NCI-H446 (cell line): ENCODE data around the gene FNDC3B.

Experiments
- DNase-seq, 2 experiments: peaks; one replicate each; lab custom pipeline; 2025; lab: John Stamatoyannopoulos, UW

FNDC3B gene

DNA sequence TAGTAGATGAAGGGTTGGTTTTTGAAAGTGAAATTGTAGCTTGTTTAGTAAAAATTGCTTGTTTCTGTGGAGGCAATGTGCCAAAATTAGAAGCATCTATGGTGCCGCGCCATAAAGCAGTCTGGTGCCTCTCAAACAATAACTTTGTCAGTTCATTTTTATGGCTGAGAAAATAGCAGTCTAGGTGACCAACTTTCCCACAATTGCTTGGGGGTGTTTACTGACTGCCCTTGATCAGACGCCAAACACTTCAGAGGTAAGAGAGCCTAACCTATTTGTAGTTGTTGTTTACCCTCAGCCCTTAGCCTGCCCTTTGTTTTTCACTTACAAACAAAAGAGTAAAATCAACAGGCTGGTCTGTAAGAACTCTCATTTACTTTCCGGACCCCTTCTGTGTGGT, 174.5 kb downstream of the FNDC3B start:
- DNase-seq: no peak

DNA sequence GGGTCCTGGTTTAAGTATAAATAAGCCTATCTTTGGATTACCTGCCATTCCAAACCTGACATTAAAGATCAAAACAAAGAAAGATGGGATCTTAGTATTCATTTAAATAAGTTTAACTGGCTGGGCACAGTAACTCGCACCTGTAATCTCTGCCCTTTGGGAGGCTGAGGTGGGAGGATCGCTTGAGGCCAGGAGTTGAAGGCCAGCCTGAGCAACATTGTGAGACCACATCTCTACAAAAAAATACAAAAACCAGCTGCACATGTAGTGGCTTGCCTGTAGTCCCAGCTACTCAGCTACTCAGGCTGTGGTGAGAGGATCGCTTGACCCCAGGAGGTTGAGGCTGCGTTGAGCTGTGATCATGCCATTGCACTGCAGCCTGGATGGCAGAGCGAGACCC, 176.9 kb downstream of the FNDC3B start:
- no peak for DNase-seq

DNA sequence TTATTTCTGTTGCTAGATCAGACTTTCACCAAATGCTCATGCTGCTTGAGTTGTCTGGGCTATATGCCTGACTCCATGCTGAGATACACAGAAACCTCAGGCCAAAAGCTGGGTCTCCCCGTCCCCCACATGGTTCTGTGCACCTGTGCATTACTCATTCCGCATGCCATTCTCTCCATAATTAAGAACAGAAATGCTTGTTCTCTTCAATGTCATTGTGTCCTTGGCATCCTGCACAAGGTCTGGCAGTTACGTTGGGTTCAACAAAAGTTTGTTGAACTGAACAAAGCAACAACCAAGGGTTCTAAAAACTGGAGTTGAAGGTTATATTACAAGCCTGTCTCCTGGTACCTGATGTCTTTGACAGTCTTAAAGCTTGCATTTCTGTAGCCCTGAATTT, 177.5 kb downstream of the FNDC3B start:
- DNase-seq: peak in 1 of 2 experiments; percentile 40

DNA sequence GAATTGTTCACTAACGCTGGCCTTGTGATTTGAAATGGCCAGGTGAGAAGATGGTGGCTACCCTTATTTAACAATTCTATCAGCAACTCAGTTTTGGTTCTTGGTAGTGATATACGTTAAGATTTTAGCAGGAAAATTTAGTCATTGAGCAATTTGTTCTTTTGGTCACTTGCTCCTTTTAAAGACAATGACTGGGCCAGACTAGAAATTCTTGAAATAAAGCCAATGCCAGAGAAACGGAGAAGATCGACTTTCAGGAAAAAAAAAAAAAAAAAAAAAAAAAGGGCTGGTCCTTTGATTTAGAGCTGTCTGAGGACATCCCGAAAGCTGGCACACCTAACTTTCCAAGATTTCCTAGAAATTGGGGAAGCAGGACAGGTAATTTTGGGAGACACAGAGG, 178.5 kb downstream of the FNDC3B start:
- DNase-seq: peak in 1 of 2 experiments; percentile 41

DNA sequence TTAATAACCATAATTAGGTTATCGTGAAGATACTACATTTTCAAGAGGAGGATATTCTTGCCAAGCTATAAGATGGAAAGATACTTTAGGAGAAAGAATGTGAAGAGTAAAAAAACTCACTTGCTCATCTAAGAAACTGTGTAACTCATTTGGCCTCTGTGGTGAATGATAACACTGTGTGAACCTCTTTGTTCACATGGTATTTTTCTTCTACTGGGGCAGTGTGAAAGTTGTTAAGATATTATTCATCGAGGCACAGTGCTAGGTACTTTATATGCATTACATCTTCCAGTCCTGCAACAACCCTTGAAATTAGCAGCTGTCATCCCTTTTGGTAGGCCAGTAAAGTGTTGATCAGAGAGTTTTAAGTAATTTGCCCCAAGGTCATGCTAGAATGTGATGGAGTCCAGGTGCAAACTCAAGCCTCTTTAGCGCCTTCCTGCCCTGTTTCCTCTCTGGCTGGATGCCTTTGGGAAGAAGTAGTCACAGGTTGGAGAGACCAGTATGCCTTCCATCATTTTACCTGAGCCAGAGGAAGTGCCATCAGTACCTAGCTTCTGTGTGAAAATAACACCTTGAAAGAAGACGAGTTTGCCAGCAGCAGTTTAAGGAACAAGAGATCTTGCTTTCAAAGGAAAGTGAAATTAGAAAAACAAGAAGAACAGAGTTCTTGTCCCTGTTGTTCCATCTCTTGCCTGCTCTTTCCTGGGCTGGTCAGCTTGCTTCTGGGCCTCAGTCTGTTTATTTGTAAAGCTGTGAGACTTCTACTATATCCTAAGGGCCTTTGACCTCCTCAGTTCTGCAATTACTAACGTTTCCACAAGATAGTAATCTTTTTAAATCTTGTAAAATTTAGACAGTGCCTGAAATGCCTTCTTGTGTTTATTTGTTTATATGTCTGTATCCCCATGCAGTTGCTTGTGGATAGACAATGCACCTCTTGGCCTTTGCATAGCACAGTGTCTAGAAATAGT, 179.3 kb downstream of the FNDC3B start:
- DNase-seq: no peak

DNA sequence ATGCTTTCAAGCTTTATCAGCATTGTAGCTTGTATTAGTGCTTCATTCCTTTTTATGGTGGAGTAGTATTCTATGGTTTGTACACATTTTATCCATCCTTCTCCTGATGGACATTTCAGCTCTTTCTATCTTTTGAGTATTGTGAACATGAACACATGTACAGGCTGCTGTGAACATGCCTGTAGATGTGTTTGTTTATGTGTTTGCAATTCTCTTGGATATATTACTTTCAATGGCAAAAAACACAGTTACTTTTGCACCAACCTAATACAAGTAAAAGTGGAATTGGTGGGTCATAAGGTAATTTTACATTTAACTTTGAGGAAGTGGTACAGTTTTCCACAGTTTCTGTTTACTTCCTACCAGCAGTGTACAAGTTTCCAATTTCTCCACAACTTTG, 180.4 kb downstream of the FNDC3B start:
- DNase-seq: no peak

DNA sequence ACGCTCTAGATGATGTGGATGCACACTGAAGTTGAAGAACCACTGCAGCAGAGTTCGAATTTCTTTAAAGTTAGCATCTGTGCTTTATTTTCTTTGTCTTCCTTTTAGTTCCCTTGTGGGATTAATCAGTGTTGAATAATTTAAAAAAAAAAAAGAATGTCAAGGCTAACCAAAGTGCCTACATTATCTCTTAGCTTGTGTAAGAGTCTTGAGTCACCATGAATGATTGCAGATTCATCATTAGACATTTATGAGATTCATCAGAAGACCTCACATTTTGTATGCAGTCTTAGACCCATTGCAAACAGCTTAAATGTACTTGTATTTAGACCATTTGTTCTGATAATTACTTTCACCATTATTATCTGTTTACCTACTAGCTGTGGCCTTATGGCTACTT, 182.2 kb downstream of the FNDC3B start:
- DNase-seq: no peak

DNA sequence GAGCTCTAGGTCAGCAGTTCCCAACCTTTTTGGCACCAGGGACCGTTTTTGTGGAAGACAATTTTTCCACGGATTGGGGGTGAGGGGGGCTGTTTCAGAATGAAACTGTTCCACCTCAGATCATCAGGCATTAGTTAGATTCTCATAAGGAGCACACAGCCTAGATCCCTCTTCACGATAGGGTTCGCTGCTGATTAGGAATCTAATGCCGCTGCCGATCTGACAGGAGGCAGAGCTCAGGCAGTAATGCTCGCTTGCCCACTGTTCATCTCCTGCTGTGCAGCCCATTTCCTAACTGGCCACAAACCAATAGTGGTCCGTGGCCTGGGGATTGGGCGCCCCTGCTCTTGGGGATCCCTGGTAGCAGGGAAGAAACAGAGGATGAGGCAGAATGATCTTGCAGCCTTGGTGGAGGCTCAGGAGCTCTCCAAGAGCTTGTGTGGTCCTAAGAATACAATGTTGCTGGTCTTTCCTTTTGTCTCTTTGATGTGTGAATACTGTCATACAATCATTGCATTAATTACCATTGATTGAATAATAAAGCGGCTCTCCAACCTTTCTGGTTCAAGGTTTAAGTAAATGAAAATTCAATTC, 183.2 kb downstream of the FNDC3B start:
- no peak for DNase-seq

DNA sequence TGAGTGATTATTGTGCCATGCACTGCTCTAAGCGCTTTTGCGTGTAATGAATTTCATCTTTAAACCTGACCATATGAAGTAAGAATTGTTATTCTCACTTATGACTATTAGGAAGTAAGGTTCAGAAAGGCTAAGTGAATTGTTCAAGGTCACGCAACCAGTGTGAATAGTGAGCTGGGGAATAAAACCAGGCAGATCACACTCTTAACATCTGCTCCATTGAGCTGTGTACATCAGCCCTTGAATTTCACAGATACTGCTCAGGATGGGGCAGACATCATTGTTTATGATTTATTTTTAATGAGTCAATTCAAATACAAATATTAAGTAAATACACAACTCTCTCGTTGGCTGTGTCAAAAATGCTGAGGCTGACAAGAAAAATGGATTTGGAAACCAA, 184.5 kb downstream of the FNDC3B start:
- DNase-seq: no peak

DNA sequence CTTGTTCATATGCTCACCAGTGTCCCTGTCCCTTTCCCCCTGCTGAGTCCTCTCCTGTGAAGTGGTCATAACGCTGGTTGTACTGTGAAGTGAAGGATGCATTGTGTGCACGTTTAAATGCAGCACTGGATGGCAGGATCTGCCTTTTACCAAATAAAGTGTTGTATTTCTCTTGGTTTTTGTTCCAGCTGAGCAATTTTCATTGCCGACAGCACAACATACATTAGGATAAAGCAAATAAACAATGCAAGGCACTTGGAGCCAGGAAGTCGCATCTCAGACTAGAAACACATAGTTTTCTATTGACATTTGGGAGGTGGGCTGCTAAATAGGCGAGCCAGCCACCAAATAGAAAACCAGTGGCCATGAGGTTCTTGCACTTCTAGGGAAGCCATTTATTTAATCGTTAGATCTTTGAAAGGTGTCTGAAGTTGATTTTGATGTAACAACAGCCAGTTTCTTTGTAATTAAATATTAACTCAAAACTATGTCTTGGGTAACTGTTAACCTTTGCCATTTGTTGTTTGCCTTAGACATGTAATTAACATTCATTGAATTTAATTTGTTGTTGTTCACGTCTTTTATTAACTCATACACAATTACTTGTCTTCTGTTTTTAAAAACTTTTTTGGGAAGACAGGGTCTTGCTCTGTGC, 185.3 kb downstream of the FNDC3B start:
- DNase-seq: no peak

DNA sequence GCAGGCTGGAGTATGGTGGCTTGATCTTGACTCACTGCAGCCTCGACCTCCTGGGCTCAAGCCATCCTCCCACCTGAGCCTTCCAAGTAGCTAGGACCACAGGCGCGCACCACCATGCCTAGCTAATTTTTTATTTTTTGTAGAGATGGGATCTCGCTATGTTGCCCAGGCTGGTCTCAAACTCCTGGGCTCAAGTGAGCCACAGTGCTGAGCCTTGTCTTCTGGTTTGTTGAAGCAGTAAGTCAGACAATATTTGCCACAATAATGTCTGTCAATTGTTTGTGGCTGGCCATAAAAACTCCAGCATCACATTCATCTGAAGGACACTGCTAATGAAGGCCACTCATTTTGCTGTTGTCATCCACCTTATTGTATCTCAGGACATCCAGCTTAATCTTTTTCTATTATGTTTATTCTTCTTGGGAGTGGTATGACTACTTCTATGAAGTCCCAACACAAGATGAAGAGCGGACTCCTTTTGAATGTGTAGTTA, 185.9 kb downstream of the FNDC3B start:
- DNase-seq: no peak

DNA sequence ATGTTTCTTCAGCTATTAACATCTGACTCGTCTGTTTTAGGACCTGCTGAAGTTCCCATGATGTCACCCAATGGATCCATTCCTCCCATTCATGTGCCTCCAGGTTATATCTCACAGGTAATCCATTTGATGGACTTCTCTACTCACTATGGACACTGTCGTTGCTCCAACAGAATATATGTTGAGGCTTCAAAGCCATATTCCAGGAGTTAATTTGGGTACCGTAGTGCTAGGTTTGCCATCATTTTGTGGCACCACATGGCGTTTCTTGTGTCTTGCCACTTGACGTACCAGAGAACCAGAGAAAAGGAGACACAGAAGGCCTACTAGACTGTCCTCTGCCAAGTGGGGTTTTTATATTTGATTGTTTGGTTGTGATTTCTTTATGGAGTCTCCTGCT, 187.5 kb downstream of the FNDC3B start:
- no peak for DNase-seq

DNA sequence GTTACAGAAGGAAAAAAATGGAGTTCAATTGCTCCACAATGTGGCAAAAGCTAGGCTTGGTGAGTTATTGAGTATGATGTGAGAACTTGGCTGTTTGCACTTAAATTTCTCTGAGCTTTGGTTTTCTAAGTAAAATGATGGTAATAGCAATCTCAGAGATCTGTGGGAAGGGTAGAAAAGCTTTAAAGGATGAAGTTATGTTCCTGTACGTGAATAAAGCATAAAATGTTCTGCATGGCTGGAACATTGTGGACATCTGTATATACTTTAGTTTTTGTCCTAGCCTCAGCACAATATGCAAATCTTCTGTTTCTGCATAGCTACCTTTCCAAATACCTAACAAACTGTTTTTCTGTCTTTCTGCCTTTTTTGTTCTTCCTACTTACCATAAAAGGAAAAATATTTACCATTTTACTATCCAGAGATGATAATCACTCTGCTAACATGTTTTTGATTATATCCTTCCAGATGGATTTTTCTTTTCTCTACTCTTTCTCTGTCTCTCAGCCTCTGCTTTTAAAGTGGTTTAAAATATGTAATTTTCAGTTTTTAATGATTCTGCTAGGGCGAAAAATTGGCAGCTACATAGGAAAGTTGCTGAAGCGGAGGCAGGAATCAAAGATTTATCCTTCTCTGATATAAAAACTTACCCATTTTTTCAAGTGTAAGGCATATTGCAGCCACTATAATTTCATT, 188.1 kb downstream of the FNDC3B start:
- no peak for DNase-seq

DNA sequence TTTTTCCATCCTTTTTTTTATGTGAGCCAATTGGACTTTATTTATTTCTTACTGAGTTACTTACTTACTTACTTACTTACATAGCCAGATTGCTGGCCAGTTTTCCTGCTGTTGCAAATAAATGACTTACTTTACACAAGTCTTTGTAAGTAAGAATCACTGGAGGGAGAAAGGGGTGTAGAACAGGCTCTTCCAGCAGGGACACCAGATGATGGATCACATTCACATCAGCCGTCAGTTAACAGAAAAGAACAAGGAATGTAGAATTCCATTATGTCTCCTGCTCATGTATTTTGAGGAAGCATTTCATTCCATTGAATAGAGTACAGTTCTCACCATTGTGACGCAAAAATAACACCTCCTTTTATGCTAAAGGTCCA, 188.6 kb downstream of the FNDC3B start:
- no peak for DNase-seq

DNA sequence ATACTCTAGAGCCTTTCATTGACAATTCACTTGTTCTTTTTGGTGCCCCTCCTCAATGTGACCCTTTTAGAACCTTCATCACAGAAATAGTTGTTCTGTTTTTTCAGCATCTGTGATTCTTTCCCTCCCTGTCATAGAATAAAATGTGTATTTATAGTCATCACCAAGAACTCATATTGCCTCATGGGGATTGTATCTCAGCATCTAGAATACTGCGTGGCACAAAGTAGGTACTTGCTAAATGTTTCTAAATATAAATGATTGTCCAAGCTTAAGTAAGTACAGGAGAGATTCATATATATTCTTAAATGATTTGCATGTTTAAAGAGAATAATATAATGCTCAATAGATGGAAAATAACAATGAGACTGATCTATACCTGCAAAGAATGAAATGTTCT, 190.1 kb downstream of the FNDC3B start:
- no peak for DNase-seq

DNA sequence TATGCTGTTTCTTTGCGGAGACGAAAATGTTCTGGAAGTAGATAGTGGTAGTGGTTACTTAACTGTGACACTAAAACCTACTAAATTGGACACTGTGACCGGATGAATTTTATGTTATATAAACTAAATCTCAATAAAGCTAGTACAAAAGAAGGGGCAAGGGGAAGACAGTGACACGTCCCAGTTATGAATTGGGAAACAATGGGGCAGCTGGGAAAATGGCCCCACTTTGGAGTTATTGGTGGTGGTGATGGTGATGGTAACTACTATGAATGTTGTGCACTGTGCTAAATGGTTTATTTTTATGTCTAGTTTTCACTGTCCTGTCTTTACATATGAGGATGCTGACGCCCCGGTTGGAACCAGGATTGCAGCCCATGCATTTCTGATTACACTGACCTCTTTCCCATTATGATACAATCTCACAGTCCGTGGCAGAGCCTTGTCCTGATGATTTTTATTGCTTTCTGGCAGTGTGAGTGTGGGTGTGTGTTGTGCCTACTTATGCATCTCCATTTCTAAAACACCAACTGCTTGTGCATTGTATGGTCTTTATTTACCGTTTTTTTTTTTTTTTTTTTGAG, 192.0 kb downstream of the FNDC3B start:
- DNase-seq: no peak

DNA sequence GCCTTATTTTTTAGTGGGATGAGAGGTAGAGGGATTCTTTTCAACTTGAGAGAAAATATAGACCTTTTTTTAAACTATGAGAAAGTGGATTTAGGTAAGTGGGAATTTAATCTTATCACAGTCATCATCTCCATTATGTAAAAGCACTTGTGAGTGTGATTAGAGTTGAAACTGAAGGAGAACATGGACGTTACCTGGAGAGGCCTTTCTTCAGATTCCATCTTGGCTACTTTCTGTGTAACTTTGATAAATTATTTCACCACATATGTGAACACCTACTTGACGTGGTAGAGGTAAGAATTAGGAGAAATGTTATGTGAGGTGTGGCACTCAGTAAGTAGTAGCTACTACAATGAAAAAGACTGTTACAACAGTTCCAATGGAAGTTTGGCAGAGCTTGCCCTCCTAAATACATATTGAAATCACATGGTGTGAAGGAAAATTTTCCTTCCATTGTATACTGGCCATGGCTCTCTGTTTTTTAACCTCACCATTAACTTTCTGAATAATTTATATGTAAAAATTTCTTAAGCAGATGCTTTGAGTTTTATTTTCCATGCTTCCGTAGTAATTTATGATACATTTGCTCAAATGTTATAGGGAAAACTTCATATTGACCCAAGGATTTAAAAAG, 193.3 kb downstream of the FNDC3B start:
- no peak for DNase-seq

DNA sequence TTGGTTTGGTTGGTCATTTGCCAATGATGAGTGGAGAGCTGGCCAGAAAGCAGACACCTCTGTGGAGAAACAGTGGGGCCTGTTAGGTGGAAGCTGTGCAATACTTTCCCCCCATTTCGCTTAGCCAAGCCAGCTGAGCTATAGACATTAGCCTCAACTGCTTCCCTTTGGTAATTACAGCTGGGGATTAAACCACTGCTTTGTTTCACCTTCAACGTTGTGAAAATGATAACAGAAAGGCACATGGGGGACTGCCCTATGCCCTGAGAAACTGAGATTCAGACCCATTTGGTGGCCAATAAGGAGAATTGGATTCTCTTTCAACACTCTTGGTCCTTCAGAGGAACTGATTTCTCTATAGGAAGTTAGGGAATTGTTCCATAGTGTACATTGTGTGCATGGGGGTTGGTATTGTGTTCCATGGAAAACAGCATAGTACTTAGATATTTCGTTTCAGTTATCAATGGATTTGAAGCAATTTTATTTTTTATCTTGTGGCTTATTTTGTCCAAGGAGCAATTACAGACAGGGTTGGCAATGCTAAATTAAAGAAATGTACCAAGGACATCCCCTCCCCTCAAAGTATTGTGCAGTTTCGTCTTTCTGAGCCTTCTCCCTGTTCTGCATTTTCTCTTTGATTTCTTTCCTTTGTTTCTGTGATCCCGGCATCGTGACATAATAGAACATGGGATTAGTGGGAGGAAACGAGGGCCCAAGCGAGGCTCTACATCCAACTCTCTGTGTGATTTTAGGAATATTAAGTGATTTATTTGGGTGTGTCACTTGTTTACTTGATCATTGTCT, 194.3 kb downstream of the FNDC3B start:
- DNase-seq: no peak

DNA sequence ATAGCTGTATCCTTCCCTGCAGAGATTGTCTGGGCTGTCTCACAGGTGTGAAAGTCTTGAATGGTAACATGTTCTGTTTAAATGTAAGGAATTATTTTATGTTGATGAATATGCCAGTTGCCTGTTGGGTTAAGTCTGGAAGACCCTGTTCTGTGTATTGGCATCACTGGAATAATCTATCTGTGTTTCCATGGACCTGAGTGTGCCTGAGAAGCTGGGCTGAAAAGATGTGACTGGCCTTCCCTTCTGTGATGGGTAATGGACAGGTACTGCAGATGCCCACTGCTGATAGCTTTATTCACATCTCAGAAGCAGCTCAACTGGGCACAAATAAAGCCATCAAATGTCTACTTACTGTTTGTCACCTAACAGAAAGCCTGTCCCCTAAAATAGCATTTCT, 196.3 kb downstream of the FNDC3B start:
- no peak for DNase-seq
